CD8-positive, alpha-beta memory T cell (primary cell): Measurements from ENCODE around the gene CRYM. TPM values are rescaled to one million over a fixed set of nuclear protein-coding genes. Genes with fewer than 3 reads are reported as not detected.

Experiments used
- CTCF ChIA-PET: fragments of 350-600 bp; sonication (Branson Sonifier 250); formaldehyde crosslinking; loops from one replicate; lab custom pipeline; 2021; ENCODE audit warnings: antibody characterized with exemption; lab: Charles Lee
- POLR2A ChIA-PET: fragments of 350-600 bp; sonication (Branson Sonifier 250); formaldehyde crosslinking; loops from one replicate; lab custom pipeline; 2021; ENCODE audit warnings: antibody characterized with exemption; lab: Charles Lee
- DNase-seq, 5 donors: peaks; one replicate each; pipeline versions ENCODE4 v3.0.0 to v3.0.0-alpha.2; 2020 to 2022; ENCODE audit warnings: mixed read lengths in 1 of 5
- H3K27ac ChIP-seq: one replicate; pipeline ENCODE4 v1.7.0; 2013; ENCODE audit warnings: low read depth, mild to moderate bottlenecking, low read length, moderate library complexity
- H3K27me3 ChIP-seq: 2 replicates; pipeline ENCODE4 v1.7.0; 2013; ENCODE audit warnings: low read length, mild to moderate bottlenecking; ENCODE audit not compliant: insufficient read depth, poor library complexity, severe bottlenecking
- H3K36me3 ChIP-seq: 2 replicates; pipeline ENCODE4 v1.7.0; 2013; ENCODE audit warnings: mild to moderate bottlenecking, low read length, moderate library complexity; ENCODE audit not compliant: insufficient read depth
- H3K4me1 ChIP-seq: 2 replicates; pipeline ENCODE4 v1.7.0; 2013; ENCODE audit warnings: mild to moderate bottlenecking, low read length, moderate library complexity; ENCODE audit not compliant: insufficient read depth
- H3K4me3 ChIP-seq: 2 replicates; pipeline ENCODE4 v1.7.0; 2013; ENCODE audit warnings: mild to moderate bottlenecking, low read length
- H3K9me3 ChIP-seq: 2 replicates; pipeline ENCODE4 v1.7.0; 2013; ENCODE audit warnings: mild to moderate bottlenecking, low read length
- H3K27ac Mint-ChIP-seq, 8 donors: one replicate each; pipeline ENCODE4 v1.8.0; 2020 to 2021; ENCODE audit warnings: mixed read lengths in 8 of 8, mild to moderate bottlenecking in 6 of 8, inconsistent platforms in 3 of 8, moderate library complexity in 3 of 8
- H3K27me3 Mint-ChIP-seq, 2 donors: one replicate each; pipeline ENCODE4 v1.8.0; 2020 to 2021; ENCODE audit warnings: mixed read lengths in 2 of 2, mild to moderate bottlenecking in 1 of 2, moderate library complexity in 1 of 2
- H3K36me3 Mint-ChIP-seq, 3 donors: one replicate each; pipeline ENCODE4 v1.8.0; 2020 to 2021; ENCODE audit warnings: mixed read lengths in 3 of 3, inconsistent platforms in 1 of 3, mild to moderate bottlenecking in 1 of 3
- H3K4me1 Mint-ChIP-seq, 3 donors: one replicate each; pipeline ENCODE4 v1.8.0; 2020 to 2021; ENCODE audit warnings: mixed read lengths in 3 of 3, inconsistent platforms in 1 of 3, mild to moderate bottlenecking in 1 of 3
- H3K4me3 Mint-ChIP-seq, 7 donors: one replicate each; pipeline ENCODE4 v1.8.0; 2020 to 2021; ENCODE audit warnings: mixed read lengths in 7 of 7, mild to moderate bottlenecking in 6 of 7, moderate library complexity in 4 of 7, inconsistent platforms in 2 of 7
- H3K9me3 Mint-ChIP-seq, 5 donors: one replicate each; pipeline ENCODE4 v1.8.0; 2020 to 2022; ENCODE audit warnings: mixed read lengths in 5 of 5, mild to moderate bottlenecking in 3 of 5, moderate library complexity in 2 of 5, inconsistent platforms in 1 of 5
- polyA plus RNA-seq: library from polyadenylated mRNA; unstranded; fragments of 300-500 nt; fragmentation: Illumina TruSeq; gene quantifications from one replicate; pipeline ENCODE4 v1.2.3, GENCODE V29; 2021
- total RNA-seq, 2 experiments: library from RNA; stranded (reverse); gene quantifications; one replicate each; pipeline ENCODE4 v1.2.3, GENCODE V29; 2021

The CRYM gene
- total and polyA plus RNA-seq, 3 experiments from 2014 or later, result not detected

DNA sequence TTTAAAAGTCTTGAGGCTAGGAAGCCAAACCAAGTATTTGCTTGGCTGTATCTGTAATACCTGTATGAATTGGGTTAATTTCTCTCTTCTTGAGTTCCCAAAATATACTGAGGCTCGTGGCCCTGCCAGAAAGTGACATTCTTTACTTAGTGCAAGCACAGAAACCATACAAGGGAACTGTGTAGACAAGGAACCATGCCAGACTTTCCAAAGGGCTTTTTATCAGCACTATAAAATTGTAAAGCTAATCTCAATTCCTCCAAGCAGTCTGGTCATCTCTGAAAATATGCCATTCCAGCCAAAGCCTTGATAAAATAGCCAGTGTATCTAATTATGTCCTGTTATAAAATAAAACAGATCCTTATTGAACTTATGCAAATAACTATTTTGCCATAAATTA, 7.2 kb upstream of the CRYM start:
- ChIA-PET POLR2A (interaction anchor here (0.6 kb wide), 1 partner anchor 477 kb away, joined by 7 read pairs; no protein-coding TSS in a partner anchor), CTCF (no interaction called here)
- DNase-seq, result no peak
- H3K4me3 ChIP-seq, result no peak overlapping the region
- Mint-ChIP-seq H3K27me3 (peaks cover 61 to 76% of the 10 kb centered on the region in 2 donors), H3K4me3 (no peak overlapping the region), H3K27ac (no peak overlapping the region), H3K4me1 (peaks cover 0 to 7% (median 2%) of the 10 kb centered on the region in 3 donors), H3K36me3 (no peaks in the 10 kb centered on the region), H3K9me3 (peaks cover 6 to 9% (median 9%) of the 10 kb centered on the region in 5 donors)
- no peaks in the 10 kb centered on the region for H3K36me3 ChIP-seq
- no peak overlapping the region for H3K27ac ChIP-seq
- H3K4me1 ChIP-seq, result no peaks in the 10 kb centered on the region
- H3K27me3 ChIP-seq, result peaks cover 4% of the 10 kb centered on the region
- H3K9me3 ChIP-seq, result no peaks in the 10 kb centered on the region

DNA sequence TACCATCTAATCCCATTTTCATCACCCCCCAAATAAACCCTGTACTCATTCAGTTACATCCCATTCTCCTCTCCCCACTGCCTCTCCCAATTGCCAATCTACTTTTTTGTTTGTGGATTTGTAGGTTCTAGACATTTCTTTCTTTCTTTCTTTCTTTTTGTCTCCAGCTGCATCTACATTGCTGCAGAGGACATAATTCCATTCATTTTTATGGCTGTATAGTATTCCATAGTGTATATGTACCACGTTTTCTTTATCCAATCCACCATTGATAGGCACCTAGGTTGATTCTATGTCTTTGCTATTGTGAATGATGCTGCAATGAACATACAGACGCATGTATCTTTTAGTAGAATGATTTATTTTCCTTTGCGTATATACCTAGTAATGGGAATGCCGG, 6.3 kb upstream of the CRYM start:
- Histone ChIP-seq H3K36me3 (no peaks in the 10 kb centered on the region), H3K4me1 (no peaks in the 10 kb centered on the region), H3K9me3 (no peaks in the 10 kb centered on the region), H3K27ac (no peak overlapping the region), H3K27me3 (peaks cover 4% of the 10 kb centered on the region), H3K4me3 (no peak overlapping the region)
- Mint-ChIP-seq H3K9me3 (peaks cover 4 to 8% (median 6%) of the 10 kb centered on the region in 5 donors), H3K27me3 (peaks cover 62 to 79% of the 10 kb centered on the region in 2 donors), H3K4me3 (peak overlapping the region in 1 of 7 donors; percentile 17), H3K4me1 (peaks cover 0 to 7% (median 2%) of the 10 kb centered on the region in 3 donors), H3K36me3 (no peaks in the 10 kb centered on the region), H3K27ac (peak overlapping the region in 1 of 8 donors; percentile 4)
- CTCF ChIA-PET, result no interaction called here
- POLR2A ChIA-PET, result no interaction called here
- no peak for DNase-seq

DNA sequence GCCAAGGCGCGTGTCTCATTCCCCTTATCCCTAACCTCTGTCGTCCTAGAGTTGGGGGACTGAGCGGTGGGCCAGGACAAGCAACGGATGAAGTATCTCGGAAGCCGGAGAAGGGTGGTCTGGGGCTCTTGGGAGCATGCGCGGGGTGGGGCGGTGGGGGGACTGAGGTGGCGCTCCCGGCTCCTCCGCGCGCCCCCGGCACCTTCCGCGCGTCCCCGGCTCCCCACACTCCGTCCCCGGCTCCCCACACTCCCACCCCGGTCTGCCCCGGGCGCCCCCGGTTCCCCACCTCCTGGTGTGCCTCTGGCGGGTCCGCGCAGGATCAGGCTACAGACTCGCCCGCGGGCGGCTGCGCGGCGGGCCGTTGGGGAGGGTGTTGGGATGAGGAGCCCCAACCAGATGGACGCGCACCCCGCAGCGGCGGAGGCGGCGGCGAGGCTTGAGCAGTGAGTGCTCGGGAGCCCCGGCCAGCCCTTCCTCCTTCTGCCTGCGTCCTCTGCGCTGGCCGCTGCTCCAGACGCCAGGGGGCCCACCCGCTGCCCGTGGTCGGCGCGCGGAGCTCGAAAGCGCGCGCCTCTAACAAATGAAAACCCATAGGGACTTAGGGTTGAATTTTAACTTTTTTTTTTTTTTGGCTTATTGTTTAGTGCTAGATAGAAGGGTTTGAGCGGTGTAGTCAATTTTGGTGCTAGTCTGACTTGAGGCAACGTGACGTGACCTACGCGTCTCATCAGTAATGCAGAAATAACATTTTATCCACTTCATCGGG, 5.6 kb upstream of the CRYM start:
- no peaks in the 10 kb centered on the region for H3K36me3 Mint-ChIP-seq
- H3K4me1 Mint-ChIP-seq, result peaks cover 0 to 7% (median 2%) of the 10 kb centered on the region in 3 donors
- H3K36me3 ChIP-seq, result no peaks in the 10 kb centered on the region
- POLR2A ChIA-PET, result interaction anchor here (0.6 kb wide), 1 partner anchor 114 kb away, joined by 3 read pairs; no protein-coding TSS in a partner anchor
- H3K27me3 Mint-ChIP-seq, result peaks cover 62 to 79% of the 10 kb centered on the region in 2 donors
- H3K27me3 ChIP-seq, result peaks cover 6% of the 10 kb centered on the region
- no peak for DNase-seq
- H3K27ac Mint-ChIP-seq, result no peak overlapping the region
- CTCF ChIA-PET, result no interaction called here
- H3K9me3 Mint-ChIP-seq, result peaks cover 0 to 5% (median 2%) of the 10 kb centered on the region in 5 donors
- H3K9me3 ChIP-seq, result no peaks in the 10 kb centered on the region
- H3K27ac ChIP-seq, result no peak overlapping the region
- no peak overlapping the region for H3K4me3 Mint-ChIP-seq
- no peaks in the 10 kb centered on the region for H3K4me1 ChIP-seq
- H3K4me3 ChIP-seq, result no peak overlapping the region

DNA sequence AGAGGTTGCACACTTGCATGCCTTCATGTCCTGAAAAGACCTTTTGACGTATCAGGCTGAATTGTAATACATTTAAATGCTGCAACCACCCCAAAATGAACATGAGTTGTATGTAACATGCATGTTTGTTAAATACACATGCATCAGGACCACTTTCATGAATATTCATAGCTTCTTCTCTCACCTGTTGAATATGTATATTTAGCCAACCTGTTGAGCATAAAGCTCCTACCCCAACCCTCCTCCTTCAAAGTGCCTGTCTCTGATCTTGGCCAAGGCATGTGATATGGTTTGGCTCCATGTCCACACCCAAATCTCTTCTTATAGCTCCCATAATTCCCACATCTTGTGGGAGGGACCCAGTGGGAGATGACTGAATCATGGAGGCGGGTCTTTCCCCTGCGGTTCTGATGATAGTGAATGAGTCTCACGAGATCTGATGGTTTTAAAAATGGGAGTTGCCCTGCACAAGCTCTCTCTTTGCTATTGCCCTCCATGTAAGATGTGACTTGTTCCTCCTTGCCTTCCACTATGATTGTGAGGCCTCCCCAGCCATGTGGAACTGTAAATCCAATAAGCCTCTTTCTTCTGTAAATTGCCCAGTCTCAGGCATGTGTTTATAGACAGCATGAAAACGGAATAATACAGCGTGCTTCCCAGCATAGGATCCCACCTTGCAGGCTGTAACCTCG, 3.8 kb upstream of the CRYM start:
- ChIA-PET POLR2A (no interaction called here), CTCF (no interaction called here)
- no peaks in the 10 kb centered on the region for H3K36me3 Mint-ChIP-seq
- Histone ChIP-seq H3K4me1 (no peaks in the 10 kb centered on the region), H3K4me3 (no peak overlapping the region), H3K9me3 (no peaks in the 10 kb centered on the region), H3K27ac (no peak overlapping the region), H3K36me3 (no peaks in the 10 kb centered on the region), H3K27me3 (peaks cover 21% of the 10 kb centered on the region)
- peaks cover 0 to 5% (median 2%) of the 10 kb centered on the region in 5 donors for H3K9me3 Mint-ChIP-seq
- H3K27ac Mint-ChIP-seq, result no peak overlapping the region
- no peak for DNase-seq
- H3K4me1 Mint-ChIP-seq, result peaks cover 2 to 7% (median 5%) of the 10 kb centered on the region in 3 donors
- peaks cover 63 to 80% of the 10 kb centered on the region in 2 donors for H3K27me3 Mint-ChIP-seq
- H3K4me3 Mint-ChIP-seq, result no peak overlapping the region

DNA sequence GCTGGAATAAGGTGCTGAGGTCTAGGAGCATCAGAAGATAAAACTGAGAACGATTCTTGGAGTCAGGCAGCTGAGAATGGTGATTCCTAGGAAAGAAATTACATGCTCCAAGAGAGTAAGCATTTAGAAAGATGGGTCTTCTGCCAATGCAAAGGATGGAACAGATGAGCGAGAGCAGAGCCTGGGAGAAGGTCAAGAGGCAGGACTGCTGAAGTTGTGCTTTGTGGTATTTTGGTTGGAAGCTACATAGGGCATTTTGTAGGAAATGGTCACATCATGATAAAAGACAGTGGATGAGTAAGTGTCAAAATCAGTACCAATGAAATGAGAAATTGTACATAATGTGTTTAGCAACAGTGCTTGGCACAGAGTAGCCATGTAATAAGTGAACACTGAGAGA, 1.4 kb upstream of the CRYM start:
- no peak overlapping the region for H3K27ac ChIP-seq
- CTCF ChIA-PET, result no interaction called here
- no peak for DNase-seq
- no peaks in the 10 kb centered on the region for H3K36me3 ChIP-seq
- POLR2A ChIA-PET, result no interaction called here
- peaks cover 59 to 85% of the 10 kb centered on the region in 2 donors for H3K27me3 Mint-ChIP-seq
- peak overlapping the region in 1 of 8 donors; percentile 77 for H3K27ac Mint-ChIP-seq
- no peak overlapping the region for H3K4me3 Mint-ChIP-seq
- no peaks in the 10 kb centered on the region for H3K4me1 ChIP-seq
- H3K36me3 Mint-ChIP-seq, result no peaks in the 10 kb centered on the region
- H3K4me1 Mint-ChIP-seq, result peaks cover 2 to 7% (median 5%) of the 10 kb centered on the region in 3 donors
- H3K4me3 ChIP-seq, result no peak overlapping the region
- no peaks in the 10 kb centered on the region for H3K9me3 ChIP-seq
- H3K9me3 Mint-ChIP-seq, result peaks cover 0 to 3% (median 2%) of the 10 kb centered on the region in 5 donors
- H3K27me3 ChIP-seq, result peaks cover 21% of the 10 kb centered on the region

GRCh38 chr16:21277045-21277926, 804 bp downstream of the CRYM start:
- no peak overlapping the region for H3K27ac Mint-ChIP-seq
- CTCF ChIA-PET, result interaction anchor here (1.1 kb wide), 1 partner anchor 10 kb away, joined by 3 read pairs; no protein-coding TSS in a partner anchor
- H3K4me1 ChIP-seq, result no peaks in the 10 kb centered on the region
- no peaks in the 10 kb centered on the region for H3K36me3 ChIP-seq
- H3K4me1 Mint-ChIP-seq, result peaks cover 0 to 5% (median 0%) of the 10 kb centered on the region in 3 donors
- POLR2A ChIA-PET, result no interaction called here
- H3K9me3 ChIP-seq, result no peaks in the 10 kb centered on the region
- no peaks in the 10 kb centered on the region for H3K9me3 Mint-ChIP-seq
- no peak overlapping the region for H3K4me3 Mint-ChIP-seq
- DNase-seq, result no peak
- H3K27me3 ChIP-seq, result peaks cover 16% of the 10 kb centered on the region
- H3K36me3 Mint-ChIP-seq, result no peaks in the 10 kb centered on the region
- H3K4me3 ChIP-seq, result peak overlapping the region; percentile 37
- H3K27ac ChIP-seq, result no peak overlapping the region
- peaks cover 50 to 81% of the 10 kb centered on the region in 2 donors for H3K27me3 Mint-ChIP-seq

DNA sequence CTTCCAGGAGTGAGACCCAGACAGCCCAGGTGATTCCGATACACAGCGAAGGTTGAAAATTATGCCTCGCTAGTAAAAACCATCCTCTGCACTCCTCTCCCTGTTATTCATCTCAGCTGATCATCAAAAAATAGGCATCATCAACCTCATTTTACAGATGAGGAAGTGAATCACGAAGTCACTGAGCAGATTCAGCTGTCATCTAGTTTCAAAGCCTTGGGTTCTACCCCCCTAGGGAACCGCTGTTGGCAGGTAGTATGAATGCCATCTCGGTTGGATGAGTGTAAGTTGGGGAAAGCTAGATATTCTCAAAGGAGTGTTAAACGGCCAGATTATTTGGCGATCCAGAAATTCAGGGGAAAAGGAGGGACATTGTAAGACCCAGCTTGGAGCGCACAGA, 2.0 kb downstream of the CRYM start:
- Mint-ChIP-seq H3K36me3 (no peaks in the 10 kb centered on the region), H3K9me3 (no peaks in the 10 kb centered on the region), H3K4me3 (no peak overlapping the region), H3K4me1 (peaks cover 0 to 5% (median 0%) of the 10 kb centered on the region in 3 donors), H3K27me3 (peaks cover 40 to 73% of the 10 kb centered on the region in 2 donors), H3K27ac (no peak overlapping the region)
- no peaks in the 10 kb centered on the region for H3K4me1 ChIP-seq
- ChIA-PET POLR2A (no interaction called here), CTCF (interaction anchor here (1.1 kb wide), 1 partner anchor 11 kb away, joined by 3 read pairs; no protein-coding TSS in a partner anchor)
- H3K27ac ChIP-seq, result no peak overlapping the region
- H3K27me3 ChIP-seq, result peaks cover 16% of the 10 kb centered on the region
- no peaks in the 10 kb centered on the region for H3K36me3 ChIP-seq
- H3K9me3 ChIP-seq, result no peaks in the 10 kb centered on the region
- no peak overlapping the region for H3K4me3 ChIP-seq
- DNase-seq, result no peak
